GM21723 (cell line): Measurements from ENCODE around the gene BEAN1.

Experiments used
- ATAC-seq: cut with Tn5 transposase; IDR thresholded peaks from one replicate; pipeline ENCODE4 v1.9.1; 2021; ENCODE audit warnings: mild to moderate bottlenecking, moderate library complexity; ENCODE audit not compliant: unreplicated experiment

The BEAN1 gene, protein sequence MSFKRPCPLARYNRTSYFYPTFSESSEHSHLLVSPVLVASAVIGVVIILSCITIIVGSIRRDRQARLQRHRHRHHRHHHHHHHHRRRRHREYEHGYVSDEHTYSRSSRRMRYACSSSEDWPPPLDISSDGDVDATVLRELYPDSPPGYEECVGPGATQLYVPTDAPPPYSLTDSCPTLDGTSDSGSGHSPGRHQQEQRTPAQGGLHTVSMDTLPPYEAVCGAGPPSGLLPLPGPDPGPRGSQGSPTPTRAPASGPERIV

DNA sequence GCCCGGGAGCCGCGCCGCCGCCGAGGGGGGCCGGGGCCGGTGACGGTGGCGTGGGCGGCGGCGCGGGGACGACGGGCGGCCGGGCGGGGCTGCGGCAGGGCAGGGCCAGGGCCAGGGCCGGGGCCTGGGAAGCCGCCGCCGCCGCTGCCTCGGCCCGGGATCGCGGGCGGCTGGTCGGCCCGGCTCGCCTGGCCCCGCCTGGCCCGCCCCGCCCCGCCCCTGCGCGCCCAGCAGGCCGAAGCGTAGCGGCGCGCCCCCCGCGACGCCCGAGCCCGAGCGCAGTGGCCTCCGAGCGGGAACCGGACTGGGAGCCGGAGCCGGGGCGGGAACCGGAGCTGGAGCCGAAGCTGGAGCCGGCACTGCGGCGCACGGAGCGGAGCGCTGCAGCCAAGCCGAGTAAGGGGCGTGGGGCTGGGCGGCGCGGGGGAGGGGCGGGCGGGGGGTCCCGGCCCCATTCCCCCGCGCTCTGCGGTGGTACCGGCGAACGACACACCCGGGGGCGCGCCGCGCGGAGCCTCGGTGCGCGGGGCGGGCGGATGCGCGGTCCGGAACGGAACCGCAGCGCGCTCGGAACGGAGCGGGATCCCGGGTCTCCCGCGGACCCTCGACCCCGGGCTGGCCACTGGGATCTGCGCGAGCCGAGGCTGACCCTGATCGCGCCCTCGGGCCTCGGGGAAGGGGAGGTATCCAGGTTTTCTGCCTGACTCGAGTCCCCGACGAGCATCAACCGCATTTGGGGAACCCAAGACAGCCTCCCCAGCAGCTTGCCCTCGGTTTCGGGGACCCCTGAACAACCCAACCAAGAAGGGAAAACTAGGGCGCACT is at the start of gene BEAN1:
Gene BEAN1 (plus strand): TSS at position 260 of the 825 bp plus-strand sequence. CDS start 10,382 bp downstream, outside the sequence.
- no peak for ATAC-seq

DNA sequence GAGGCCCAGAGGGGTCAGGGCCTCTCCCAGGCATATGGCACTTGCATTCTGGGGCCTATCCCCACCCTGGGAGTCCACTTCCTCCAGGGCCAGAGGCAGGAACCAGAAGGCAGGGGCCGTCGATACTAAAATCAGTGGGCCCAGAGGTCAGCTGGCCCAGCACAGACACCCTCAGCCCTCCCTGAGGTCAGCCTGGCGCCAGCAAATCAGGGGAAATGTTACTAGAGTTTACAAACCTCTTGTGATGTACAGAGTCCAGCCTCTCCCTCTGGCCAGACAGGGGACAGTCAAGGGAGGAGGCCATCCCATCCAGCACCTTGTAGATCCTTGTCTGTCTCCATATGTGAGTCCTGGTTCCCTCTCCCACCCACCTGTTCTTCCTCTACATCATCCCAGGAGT is 49.8 kb upstream of the BEAN1 start:
- ATAC-seq, result no peak

DNA sequence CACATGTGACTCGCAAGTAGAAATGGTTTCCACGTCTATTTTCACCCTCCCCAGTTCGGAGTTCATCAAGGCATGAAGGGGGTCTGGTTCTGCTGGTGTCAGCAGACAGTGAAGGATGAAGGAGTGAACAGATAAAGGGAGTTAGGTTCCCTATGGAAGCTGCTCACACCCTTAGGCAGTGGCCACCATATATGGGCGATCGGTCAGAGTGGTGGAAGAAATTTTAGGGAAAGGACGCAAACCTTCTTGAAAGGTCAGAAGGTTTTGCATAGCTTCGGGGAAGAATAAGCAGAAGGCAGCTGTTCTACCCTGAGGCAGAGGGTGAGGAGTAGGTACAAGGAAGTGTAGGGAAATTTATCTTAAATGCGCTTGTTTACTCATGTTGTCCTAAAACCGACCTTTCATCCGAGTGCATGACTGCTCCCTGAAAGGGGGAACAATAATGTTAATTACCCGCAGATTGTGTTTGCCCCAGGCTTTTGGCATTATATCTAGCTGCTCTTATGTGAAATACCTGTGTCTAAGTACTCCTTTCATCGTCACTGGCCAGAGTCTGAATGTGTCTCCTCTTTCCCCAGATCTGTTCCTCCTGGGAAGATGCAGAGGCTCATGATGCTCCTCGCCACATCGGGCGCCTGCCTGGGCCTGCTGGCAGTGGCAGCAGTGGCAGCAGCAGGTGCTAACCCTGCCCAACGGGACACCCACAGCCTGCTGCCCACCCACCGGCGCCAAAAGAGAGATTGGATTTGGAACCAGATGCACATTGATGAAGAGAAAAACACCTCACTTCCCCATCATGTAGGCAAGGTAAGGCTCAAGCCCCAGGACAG is 48.1 kb upstream of the BEAN1 start:
- ATAC-seq, result no peak

DNA sequence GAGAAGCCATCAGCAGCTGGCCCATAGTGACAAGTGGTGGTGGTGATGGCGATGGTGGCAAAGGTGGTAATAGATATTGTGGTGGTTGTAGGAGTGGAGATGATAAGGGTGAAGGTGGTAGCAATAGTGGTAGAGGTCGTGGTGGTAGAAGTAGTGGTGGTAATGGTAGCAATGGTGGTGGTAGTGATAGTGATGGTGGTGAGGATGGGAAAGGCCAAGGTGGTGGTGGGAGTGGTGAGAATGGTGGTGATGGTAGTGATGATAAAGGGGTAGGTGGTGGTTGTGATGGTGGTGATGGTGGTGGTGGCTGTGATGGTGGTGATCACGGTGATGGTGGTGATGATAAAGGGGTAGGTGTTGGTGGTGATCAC is 47.5 kb upstream of the BEAN1 start:
- no peak for ATAC-seq

DNA sequence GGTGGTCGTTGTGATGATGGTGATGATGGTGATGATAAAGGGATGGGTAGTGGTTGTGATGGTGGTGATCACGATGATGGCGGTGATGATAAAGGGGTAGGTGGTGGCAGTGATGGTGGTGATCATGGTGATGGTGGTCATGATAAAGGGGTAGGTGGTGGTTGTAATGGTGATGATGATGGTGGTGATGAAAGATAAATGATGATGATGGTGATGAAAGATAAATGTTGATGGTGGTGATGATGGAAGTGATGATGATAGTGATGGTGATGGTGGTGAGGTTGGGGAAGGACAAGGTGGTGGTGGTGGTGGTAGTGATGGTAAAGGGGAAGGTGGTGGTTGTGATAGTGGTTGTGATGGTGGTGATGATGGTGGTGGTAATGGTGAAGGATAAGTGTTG is 46.7 kb upstream of the BEAN1 start:
- ATAC-seq, result no peak

DNA sequence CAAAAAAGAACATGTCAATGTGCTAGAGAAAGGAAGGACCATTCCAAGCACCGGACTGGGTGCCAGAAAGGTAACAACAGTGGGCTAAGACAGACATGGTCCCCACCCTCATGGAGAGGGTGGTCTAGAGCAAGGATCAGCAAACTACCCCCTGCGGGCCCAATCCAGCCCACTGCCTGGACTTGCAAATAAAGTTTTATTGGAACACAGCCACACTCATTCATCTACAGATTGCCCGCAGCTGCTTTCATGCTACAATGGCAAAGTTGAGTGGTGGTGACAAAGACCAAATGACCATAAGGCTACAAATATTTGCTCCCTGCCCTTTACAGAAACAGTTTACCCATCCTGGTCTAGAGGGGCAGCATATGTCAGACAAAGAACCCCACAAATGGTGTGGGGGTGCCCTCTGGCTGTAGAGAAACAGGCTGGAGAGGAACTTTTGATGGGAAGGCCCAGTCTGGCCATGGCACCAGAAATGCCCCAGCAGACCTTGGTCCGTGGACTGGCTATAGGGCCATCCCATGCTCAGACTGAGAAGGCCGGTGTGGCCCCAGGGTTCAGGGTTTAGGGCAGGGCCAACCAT is 45.4 kb upstream of the BEAN1 start:
- no peak for ATAC-seq

DNA sequence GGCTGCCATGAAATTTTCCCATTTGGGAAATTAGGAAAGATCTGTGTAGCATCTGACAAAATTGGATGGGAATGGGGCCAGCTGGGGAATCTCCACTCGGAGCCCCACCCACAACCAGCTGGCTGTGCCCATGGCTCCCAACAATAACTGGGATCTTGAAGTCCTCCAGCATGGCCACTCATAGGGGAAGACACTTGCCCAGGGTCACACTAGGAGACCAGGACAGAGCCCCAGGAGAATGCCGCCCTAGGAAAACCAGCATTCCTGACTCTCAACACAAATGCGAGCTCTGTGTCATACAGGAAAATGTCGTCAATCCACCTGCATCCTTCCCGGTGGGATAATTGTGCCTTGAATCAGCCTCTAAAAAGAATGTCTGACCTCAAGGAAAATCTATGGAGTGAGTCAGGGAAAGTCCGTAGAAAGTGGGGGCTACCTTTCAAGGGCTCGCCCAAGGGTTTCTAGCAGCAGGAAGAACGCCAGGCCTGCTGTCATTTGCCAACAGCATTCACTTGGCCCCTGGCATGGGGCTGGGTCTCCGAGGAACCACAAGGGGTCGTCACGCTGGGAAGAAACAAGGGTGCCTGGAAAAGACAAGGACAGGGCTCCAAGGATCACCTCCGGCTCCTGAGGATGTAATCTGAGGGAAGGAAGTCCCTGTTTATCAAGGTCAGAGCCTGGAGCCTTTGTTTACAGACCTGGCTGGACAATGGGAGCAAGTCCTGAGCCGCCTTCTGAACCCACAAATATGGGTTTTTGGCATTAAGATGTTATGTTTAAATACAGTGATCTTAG is 44.7 kb upstream of the BEAN1 start:
- no peak for ATAC-seq

DNA sequence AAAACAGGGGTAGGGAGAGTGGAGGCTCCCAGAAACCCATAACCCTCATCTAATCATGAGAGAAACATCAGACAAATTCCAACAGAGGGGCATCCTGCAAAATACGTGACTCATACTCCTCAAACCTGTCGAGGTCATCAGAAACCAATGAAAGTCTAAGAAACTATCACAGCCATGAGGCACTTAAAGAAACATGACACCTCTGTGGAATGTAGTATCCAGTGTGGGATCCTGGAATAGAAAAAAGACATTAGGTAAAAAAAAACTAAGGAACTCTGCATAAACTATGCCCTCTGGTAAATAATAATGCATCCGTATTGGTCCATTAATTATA is 44.2 kb upstream of the BEAN1 start:
- no peak for ATAC-seq

DNA sequence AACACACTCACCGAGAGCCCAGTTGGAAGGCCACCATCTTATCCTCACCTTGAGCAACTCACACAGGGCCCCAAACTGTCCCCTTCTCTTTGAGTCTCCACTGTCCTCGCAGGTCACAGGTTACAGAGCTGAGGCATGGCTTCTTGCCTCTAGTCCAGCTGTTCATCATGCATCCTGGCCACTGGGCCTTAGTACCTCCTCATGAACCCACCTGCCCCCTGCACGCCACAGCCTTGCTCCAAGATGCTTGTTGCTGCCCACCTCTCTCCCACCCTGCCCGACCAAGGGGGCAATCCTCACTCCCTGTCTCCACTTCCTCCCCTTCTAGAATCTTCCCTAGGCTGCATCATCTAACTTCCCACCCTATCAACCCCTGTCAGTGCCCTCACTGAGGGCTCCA is 43.5 kb upstream of the BEAN1 start:
- no peak for ATAC-seq

DNA sequence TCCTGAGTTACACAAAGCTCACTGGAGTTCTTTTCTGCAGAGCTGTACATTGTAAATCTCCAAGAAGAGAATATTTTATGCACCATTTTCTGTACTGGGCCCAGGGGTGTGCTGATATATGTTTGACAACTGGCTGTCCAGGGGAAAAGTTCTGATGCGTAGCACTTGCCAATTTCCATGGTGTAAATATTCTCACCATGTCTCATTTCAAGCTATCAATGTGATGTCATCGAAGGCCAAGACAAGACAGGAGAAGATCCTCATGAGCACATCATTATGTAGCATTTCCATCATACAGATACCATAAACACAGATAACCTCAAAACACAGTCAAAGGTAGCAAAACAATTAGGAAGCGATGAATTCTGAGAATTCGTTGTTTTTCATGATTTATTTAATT is 41.7 kb upstream of the BEAN1 start:
- ATAC-seq, result no peak

DNA sequence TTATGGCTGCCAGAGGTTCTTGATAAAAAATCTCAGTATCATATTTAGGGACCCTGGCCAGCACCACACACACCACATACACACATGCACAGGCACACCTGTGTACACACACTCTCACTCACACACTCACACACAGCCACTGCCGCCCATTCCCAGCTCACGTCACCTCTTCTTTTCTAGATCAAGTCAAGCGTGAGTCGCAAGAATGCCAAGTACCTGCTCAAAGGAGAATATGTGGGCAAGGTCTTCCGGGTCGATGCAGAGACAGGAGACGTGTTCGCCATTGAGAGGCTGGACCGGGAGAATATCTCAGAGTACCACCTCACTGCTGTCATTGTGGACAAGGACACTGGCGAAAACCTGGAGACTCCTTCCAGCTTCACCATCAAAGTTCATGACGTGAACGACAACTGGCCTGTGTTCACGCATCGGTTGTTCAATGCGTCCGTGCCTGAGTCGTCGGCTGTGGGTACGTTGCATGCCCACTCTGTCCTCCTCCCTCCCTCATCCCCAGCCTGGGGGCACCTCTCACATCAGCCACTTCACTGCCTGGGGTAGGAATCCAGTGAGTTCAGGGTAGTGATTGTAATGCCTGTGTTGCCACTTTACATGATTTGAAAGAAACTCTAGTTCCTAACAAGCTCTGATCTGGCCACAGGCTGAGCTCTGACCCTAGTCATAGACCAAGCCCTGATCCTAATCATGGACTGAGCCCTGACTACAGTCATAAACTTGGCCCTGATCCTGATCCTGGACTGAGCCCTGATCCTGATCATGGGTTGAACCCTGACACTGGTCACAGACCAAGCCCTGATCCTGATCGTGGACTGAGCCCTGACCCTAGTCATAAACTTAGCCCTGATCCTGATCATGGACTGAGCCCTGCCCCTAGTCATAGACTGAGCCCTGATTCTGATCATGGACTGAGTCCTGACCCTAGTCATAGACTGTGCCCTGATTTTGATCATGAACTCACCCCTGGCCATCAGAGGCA is 40.2 kb upstream of the BEAN1 start:
- no peak for ATAC-seq

DNA sequence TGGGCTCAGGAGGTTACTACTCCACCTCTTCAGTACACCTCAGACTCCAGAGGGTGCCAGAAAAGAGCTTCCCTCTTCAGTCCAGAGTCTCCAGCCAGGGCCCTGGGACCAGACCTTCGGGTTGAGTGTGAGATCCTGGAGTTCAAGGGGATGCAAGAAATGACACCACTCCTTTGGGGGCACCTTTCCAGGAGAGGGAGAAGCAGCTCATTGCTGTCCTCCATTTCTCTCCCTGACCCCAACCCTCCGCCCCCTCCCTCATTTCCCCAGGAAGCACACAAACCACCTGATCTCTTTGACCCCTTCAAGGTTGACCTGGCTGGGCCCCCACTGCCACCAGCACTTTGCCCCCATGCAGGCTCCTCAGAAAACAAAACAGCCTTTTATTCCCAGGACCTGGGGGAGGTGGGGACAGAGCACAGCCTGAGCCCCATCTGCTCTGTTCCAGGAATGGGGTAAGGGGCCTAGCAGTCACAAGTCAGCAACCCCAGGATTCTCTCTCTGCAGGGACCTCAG is 39.2 kb upstream of the BEAN1 start:
- ATAC-seq, result no peak

DNA sequence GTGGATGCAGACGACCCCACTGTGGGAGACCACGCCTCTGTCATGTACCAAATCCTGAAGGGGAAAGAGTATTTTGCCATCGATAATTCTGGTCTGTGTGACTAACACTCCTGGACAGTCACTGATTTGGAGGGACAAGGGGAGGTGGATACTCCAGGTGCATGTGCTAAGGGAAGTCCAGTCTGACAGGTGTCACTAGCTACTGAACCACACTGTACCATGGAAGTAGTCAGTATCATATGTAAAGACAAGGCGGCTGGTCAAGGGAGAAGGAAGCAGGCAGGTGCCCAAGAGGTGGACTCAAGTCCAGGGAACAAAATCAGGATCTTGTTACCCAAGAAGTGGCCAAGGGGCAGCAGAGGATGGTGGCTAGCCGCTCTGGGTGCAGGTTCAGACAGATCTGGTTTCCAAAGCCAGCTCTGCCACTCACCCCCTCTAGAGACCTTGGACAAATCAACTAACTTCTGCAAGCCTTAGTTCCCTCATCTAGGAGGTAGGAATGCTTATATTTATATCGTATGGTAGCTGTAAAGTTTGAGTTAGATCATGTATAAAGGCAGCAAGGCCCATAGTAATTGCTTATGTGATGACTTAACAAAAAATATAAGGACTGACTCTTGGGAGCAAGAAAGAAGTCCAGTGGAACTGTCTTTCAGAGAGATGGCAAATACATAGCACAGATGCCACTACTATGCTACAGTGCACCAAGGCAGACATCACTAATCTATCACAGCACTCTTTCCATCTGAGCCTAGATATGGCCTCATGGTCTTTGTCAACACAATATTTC is 38.5 kb upstream of the BEAN1 start:
- no peak for ATAC-seq

DNA sequence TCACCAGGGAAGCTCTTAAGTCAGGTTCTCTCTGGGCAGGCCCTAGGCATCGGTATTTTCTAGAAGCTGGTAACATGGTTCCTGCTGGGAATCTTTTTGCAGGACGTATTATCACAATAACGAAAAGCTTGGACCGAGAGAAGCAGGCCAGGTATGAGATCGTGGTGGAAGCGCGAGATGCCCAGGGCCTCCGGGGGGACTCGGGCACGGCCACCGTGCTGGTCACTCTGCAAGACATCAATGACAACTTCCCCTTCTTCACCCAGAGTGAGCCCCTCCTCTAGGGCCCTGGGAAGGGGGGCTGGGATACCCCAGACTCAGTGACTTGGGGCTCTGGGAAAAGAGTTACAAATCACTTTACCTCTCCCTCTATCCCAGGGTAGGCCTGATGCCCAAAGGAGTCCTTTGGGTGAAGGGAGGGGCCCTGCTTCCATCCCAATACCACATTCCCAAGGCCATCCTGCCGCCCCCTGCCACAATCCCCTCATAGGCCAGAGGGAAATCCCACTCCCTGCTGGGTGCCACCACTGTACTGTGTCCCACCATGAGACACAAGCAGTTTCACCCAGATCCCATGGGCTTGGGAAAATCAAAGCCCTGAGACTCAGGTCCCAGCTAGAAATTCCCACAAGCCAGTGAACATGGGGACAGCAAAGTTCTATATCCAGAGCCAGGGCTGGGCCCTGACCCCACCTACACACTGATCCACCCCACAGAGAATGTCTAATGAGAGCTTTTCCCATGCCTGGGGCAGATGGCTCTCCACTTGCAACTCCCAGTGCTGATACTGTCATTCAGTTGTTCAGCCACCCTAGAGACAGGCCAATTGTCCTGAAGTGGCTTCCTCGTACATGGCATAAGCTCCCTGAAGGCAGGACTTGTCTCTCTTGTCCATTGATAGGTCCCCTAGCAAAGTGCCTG is 37.6 kb upstream of the BEAN1 start:
- ATAC-seq, result no peak

DNA sequence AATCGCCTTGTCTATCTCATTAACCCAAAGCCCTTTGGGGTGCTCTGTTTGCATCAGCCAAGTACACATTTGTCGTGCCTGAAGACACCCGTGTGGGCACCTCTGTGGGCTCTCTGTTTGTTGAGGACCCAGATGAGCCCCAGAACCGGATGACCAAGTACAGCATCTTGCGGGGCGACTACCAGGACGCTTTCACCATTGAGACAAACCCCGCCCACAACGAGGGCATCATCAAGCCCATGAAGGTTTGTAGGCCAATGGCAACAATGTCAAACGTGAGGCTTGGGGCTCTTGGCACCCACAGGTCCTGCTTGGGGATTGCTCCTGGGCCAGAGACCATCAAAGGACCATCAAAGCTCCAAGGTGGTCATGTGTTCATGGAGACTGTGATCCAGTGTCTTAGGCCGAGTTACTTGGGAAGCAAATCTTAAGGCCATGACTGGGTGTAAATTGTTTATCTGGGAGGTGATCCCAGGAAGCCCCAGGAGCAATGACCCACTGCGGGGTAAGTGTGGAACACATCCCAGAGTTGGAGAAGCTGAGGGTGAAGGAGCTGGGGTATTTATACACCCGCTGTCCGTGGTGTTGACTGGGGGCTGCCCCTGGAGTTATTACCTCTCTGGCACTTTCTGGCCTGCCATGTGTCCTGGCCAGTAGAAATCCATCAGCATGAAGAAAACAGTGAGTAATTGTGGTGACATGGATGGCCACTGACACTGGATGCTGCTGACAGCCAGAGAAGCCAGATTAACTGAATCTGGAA is 36.6 kb upstream of the BEAN1 start:
- ATAC-seq, result no peak
